Neural cell (in vitro differentiated cells): ENCODE measurements around the gene NAA15. TPM values are rescaled to one million over a fixed set of nuclear protein-coding genes. Genes with fewer than 3 reads are reported as not detected.
A peak's percentile ranks its signal among the peaks of the same experiment; 100 is the strongest.

Source experiments
- H2AFZ ChIP-seq: fragments of 200-600, 300-800 bp; sonication (generic), shearing (Covaris generic); 2 replicates; pipeline ENCODE4 v1.6.0; 2014; ENCODE audit warnings: low read depth, mild to moderate bottlenecking, antibody characterized with exemption, low read length, moderate library complexity
- H3F3A ChIP-seq: fragments of 200-600 bp; shearing (Covaris generic); 2 replicates; pipeline ENCODE4 v1.6.1; 2016; ENCODE audit warnings: mild to moderate bottlenecking, moderate library complexity, mixed read lengths, antibody characterized with exemption, low read length; ENCODE audit not compliant: insufficient read depth, poor library complexity, severe bottlenecking
- H3K27ac ChIP-seq: fragments of 200-600, 300-800 bp; sonication (generic), shearing (Covaris generic); 2 replicates; pipeline ENCODE4 v1.5.1; 2014; ENCODE audit warnings: mild to moderate bottlenecking, low read length, moderate library complexity
- H3K27me3 ChIP-seq: fragments of 300-800, 200-600 bp; sonication (generic), shearing (Covaris generic); 2 replicates; pipeline ENCODE4 v1.6.0; 2014; ENCODE audit warnings: mild to moderate bottlenecking, low read depth, low read length, moderate library complexity; ENCODE audit not compliant: insufficient read depth
- H3K36me3 ChIP-seq: fragments of 300-800, 200-600 bp; sonication (generic), shearing (Covaris generic); 2 replicates; pipeline ENCODE4 v1.5.1; 2014; ENCODE audit warnings: mild to moderate bottlenecking, antibody characterized with exemption, low read length, moderate library complexity; ENCODE audit not compliant: insufficient read depth
- H3K4me2 ChIP-seq: fragments of 300-800, 200-600 bp; sonication (generic), shearing (Covaris generic); 2 replicates; pipeline ENCODE4 v1.6.0; 2014; ENCODE audit warnings: mild to moderate bottlenecking, low read length
- H3K4me3 ChIP-seq: fragments of 300-800, 200-600 bp; sonication (generic), shearing (Covaris generic); 2 replicates; pipeline ENCODE4 v1.5.1; 2014; ENCODE audit warnings: mild to moderate bottlenecking, low read length, moderate library complexity
- H3K79me2 ChIP-seq: fragments of 200-600 bp; shearing (Covaris generic); replicated peaks from 2 replicates; pipeline ENCODE4 v1.6.0; 2014; ENCODE audit warnings: mild to moderate bottlenecking, low read length, moderate library complexity; ENCODE audit not compliant: insufficient read depth
- H3K9ac ChIP-seq: fragments of 300-800, 200-600 bp; sonication (generic), shearing (Covaris generic); 2 replicates; pipeline ENCODE4 v1.6.1; 2016; ENCODE audit warnings: mild to moderate bottlenecking, low read length, mixed read lengths
- H3K9me2 ChIP-seq: fragments of 200-600 bp; shearing (Covaris generic); 2 replicates; pipeline ENCODE4 v1.6.1; 2016; ENCODE audit warnings: mild to moderate bottlenecking, low read length, mixed read lengths; ENCODE audit not compliant: insufficient read depth
- H3K9me3 ChIP-seq: fragments of 200-600, 300-800 bp; sonication (generic), shearing (Covaris generic); 2 replicates; pipeline ENCODE4 v1.6.1; 2016; ENCODE audit warnings: mild to moderate bottlenecking, mixed run types, low read length, moderate library complexity, mixed read lengths
- H4K20me1 ChIP-seq: fragments of 200-600 bp; shearing (Covaris generic); 2 replicates; pipeline ENCODE4 v1.6.1; 2016; ENCODE audit warnings: mild to moderate bottlenecking, mixed run types; ENCODE audit not compliant: insufficient read depth
- CTCF ChIP-seq: fragments of 450-650 bp; IDR thresholded peaks from 2 replicates; pipeline ENCODE4 v1.5.1; 2014; ENCODE audit warnings: antibody characterized with exemption, mild to moderate bottlenecking, moderate library complexity; ENCODE audit not compliant: poor library complexity, severe bottlenecking
- EP300 ChIP-seq: fragments of 450-650 bp; conservative IDR thresholded peaks from 2 replicates; pipeline ENCODE4 v1.6.1; 2014; ENCODE audit warnings: antibody characterized with exemption, mild to moderate bottlenecking, moderate library complexity; ENCODE audit not compliant: poor library complexity, severe bottlenecking
- EZH2 ChIP-seq: fragments of 200-600, 300-800 bp; shearing (Covaris generic), sonication (generic); IDR thresholded peaks from 2 replicates; pipeline ENCODE4 v1.6.1; 2014; ENCODE audit warnings: antibody characterized with exemption, low read length, borderline replicate concordance, mild to moderate bottlenecking; ENCODE audit not compliant: insufficient read depth, poor library complexity, severe bottlenecking
- MXI1 ChIP-seq: fragments of 450-650 bp; conservative IDR thresholded peaks from 2 replicates; pipeline ENCODE4 v1.6.1; 2014; ENCODE audit warnings: antibody characterized with exemption, mild to moderate bottlenecking; ENCODE audit not compliant: poor library complexity, severe bottlenecking
- POLR2AphosphoS5 ChIP-seq: IDR thresholded peaks from 2 replicates; pipeline ENCODE4 v1.6.1; 2012
- RAD21 ChIP-seq: fragments of 450-650 bp; conservative IDR thresholded peaks from 2 replicates; pipeline ENCODE4 v1.6.1; 2014; ENCODE audit warnings: antibody characterized with exemption, mild to moderate bottlenecking, moderate library complexity
- REST ChIP-seq: IDR thresholded peaks from 2 replicates; pipeline ENCODE4 v1.6.1; 2012; ENCODE audit warnings: borderline replicate concordance
- SMC3 ChIP-seq: fragments of 450-650 bp; conservative IDR thresholded peaks from 2 replicates; pipeline ENCODE4 v1.6.1; 2014; ENCODE audit warnings: antibody characterized with exemption, mild to moderate bottlenecking, moderate library complexity; ENCODE audit not compliant: poor library complexity
- TAF1 ChIP-seq: IDR thresholded peaks from 2 replicates; pipeline ENCODE4 v1.6.1; 2012; ENCODE audit warnings: low read depth
- polyA plus RNA-seq: library from polyadenylated mRNA; depleted of rRNA; stranded (reverse); fragments of >200 nt; gene quantifications from 2 replicates; pipeline ENCODE4 v1.2.3, GENCODE V29; 2014

The NAA15 gene
- polyA plus RNA-seq, 1 donor from 2014 or later, result 12.5 TPM

GRCh38 chr4:139454111-139455045 lies 153.1 kb downstream of the NAA15 start, which contains the start of gene RAB33B:
TSS of gene RAB33B (plus strand) at chr4:139454121. CDS start at chr4:139454196, 75 bp downstream.
- H3K4me2 ChIP-seq, result peak within 1 kb of the TSS; percentile 95
- peak within 1 kb of the TSS; percentile 83 for H3K9ac ChIP-seq
- no peaks in the 10 kb centered on the region for H3K9me3 ChIP-seq
- peak within 1 kb of the TSS; percentile 84 for H3K27ac ChIP-seq
- H4K20me1 ChIP-seq, result no peaks in the 10 kb centered on the region
- H3K27me3 ChIP-seq, result no peaks in the 10 kb centered on the region
- TF ChIP-seq EZH2 (no peak), RAD21 (peak; percentile 12), TAF1 (peak; percentile 33), POLR2AphosphoS5 (peak; percentile 24), SMC3 (peak; percentile 22), MXI1 (peak; percentile 72), CTCF (no peak), REST (peak; percentile 7), EP300 (no peak)
- H2AFZ ChIP-seq, result peak within 1 kb of the TSS; percentile 81
- H3K36me3 ChIP-seq, result no peaks in the 10 kb centered on the region
- peak within 1 kb of the TSS; percentile 87 for H3K4me3 ChIP-seq
- H3F3A ChIP-seq, result no peaks in the 10 kb centered on the region
- H3K79me2 ChIP-seq, result peaks cover 25% of the 10 kb centered on the region
- no peaks in the 10 kb centered on the region for H3K9me2 ChIP-seq

- Histone ChIP-seq H3K79me2 (peaks cover 25% of the 10 kb centered on the region), H3K27me3 (no peaks in the 10 kb centered on the region), H3K4me3 (peak overlapping the region; percentile 87), H3K27ac (no peak overlapping the region), H3K36me3 (no peaks in the 10 kb centered on the region), H3K9me3 (no peaks in the 10 kb centered on the region), H3F3A (no peaks in the 10 kb centered on the region), H3K9ac (peak overlapping the region; percentile 83), H2AFZ (no peak overlapping the region), H4K20me1 (no peaks in the 10 kb centered on the region), H3K4me2 (peak overlapping the region; percentile 95), H3K9me2 (no peaks in the 10 kb centered on the region)
- TF ChIP-seq POLR2AphosphoS5 (no peak), SMC3 (no peak), TAF1 (no peak), MXI1 (no peak)
These were observed 153.8 kb downstream of the NAA15 start for GRCh38 chr4:139455126-139455538.
